ENCODE data around the gene SERPINF2. TPM values are rescaled to one million over a fixed set of nuclear protein-coding genes. Genes with fewer than 3 reads are reported as not detected.

The SERPINF2 gene
- total RNA-seq, 1 donor from 2014 or later, result 1.2 TPM

- no peak for DNase-seq (ENCODE audit: low read depth)
- peaks cover 5% of the 10 kb centered on the region for H3K36me3 ChIP-seq (ENCODE audit: control insufficient read depth, insufficient read depth, low read length)
- no peaks in the 10 kb centered on the region for H3K27me3 ChIP-seq (ENCODE audit: control insufficient read depth, insufficient read depth, low read length)
- no peak overlapping the region for H3K4me3 ChIP-seq (ENCODE audit: low read depth, low read length)
- TF ChIP-seq CTCF (IDR thresholded peaks at IDR 0.05; ENCODE audit: insufficient read depth, low read length, poor library complexity, severe bottlenecking), result no peak
Observed at GRCh38 chr17:1802429-1802828, 59.8 kb downstream of the SERPINF2 start.

- peaks cover 5% of the 10 kb centered on the region for H3K36me3 ChIP-seq (ENCODE audit: control insufficient read depth, insufficient read depth, low read length)
- no peak for DNase-seq (ENCODE audit: low read depth)
- no peaks in the 10 kb centered on the region for H3K27me3 ChIP-seq (ENCODE audit: control insufficient read depth, insufficient read depth, low read length)
- H3K4me3 ChIP-seq (ENCODE audit: low read depth, low read length), result no peak overlapping the region
- no peak for TF ChIP-seq CTCF (IDR thresholded peaks at IDR 0.05; ENCODE audit: insufficient read depth, low read length, poor library complexity, severe bottlenecking)
Observed at GRCh38 chr17:1803280-1803679, 60.6 kb downstream of the SERPINF2 start.

Other genes with a start within 250 kb of the SERPINF2 start
- gene INPP5K, start 226.3 kb upstream of the SERPINF2 start, total RNA-seq, result 59.5 and 61.3 TPM in 2 replicates
- 49.8 and 53.1 TPM in 2 replicates for gene PITPNA, start 180.1 kb upstream of the SERPINF2 start, total RNA-seq
- 9.1 and 15.5 TPM in 2 replicates for gene SLC43A2, start 114.0 kb upstream of the SERPINF2 start, total RNA-seq
- 34.9 and 41.0 TPM in 2 replicates for gene SCARF1, start 97.1 kb upstream of the SERPINF2 start, total RNA-seq
- 7.9 and 12.8 TPM in 2 replicates for gene RILP, start 93.0 kb upstream of the SERPINF2 start, total RNA-seq
- gene PRPF8, start 58.0 kb upstream of the SERPINF2 start, total RNA-seq, result 185 and 220 TPM in 2 replicates
- 1.8 and 1.9 TPM in 2 replicates for gene TLCD2, start 32.5 kb upstream of the SERPINF2 start, total RNA-seq
- gene WDR81, start 18.2 kb upstream of the SERPINF2 start, total RNA-seq, result 35.5 and 43.7 TPM in 2 replicates
- gene SERPINF1, start 19.2 kb downstream of the SERPINF2 start, total RNA-seq, result 12.7 and 16.1 TPM in 2 replicates
- 6.7 and 7.8 TPM in 2 replicates for gene SMYD4, start 87.0 kb downstream of the SERPINF2 start, total RNA-seq
- 22.0 and 30.3 TPM in 2 replicates for gene RPA1, start 87.1 kb downstream of the SERPINF2 start, total RNA-seq